GM21825 (cell line): ENCODE results near the gene KCNJ4.
A peak's percentile ranks its signal among the peaks of the same experiment; 100 is the strongest.
"Not testable (repeated sequence)": the region's sequence is repeated elsewhere in the genome, so short reads cannot be mapped to it uniquely, and the experiment has no call there.

ENCODE experiments used
- ATAC-seq: cut with Tn5 transposase; IDR thresholded peaks from one replicate; pipeline ENCODE4 v1.9.1; 2021; ENCODE audit warnings: mild to moderate bottlenecking, moderate library complexity; ENCODE audit not compliant: unreplicated experiment

The KCNJ4 gene

DNA sequence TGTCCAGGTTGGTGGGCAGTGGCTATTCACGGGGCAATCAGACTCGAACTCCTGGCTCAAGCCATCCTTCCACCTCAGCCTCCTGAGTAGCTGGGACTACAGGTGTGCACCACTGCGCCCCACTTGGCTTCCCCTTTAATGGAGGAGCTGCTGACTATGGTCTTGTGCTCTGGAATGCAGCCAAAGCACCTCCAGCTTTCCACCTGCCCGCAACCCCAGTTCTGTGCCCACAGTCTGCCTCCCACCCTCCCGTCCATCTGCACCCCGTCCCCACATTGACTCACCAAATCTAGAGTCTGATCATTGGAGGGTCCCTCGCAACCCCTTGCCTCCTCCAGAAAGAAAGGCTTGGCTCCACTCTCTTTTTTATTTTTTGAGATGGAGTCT is 41.0 kb downstream of the KCNJ4 start:
- no peak for ATAC-seq

DNA sequence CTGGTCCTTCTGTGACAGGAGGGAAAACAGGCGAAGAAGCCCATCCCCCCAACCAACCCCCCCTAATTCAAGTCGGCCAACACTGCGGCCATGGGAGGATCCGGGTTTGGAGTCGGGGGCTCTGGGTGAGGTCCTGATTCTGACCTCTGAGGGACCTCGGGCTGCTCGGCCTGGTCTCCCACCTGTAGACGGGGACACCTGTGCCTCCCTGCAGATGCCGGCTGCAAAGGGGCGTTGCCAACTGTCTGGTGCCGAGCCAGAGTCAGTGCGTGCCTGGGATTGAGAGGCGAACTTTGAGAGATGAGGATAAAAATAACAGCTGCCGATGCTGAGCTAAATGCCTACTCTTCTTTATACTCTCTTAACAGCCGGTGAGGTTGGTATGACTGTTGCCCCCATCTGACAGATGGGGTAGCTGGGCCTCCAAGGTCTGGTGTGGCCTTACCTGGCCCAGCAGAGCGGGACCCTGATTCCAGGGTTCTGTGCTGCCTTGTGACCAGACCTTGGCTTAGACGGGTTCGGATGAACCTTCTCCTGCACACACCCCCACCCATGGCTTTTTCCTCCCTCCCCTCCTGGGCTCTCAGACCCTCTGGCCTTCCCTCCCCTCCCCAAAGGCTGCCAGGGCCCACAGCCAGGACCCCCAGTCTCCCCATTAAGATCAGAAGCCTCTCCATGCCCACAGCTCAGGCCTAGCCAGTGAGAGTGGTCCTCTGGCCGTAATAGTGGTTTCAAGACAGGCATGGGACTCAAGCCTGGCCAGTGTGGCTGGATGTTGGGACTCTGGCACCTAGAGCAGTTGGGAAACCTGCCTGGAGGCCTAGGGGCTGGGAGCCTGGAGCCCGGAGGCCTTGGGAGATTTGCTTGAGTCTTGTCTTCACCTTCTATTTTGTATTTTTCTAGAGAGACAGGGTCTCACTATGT is 41.7 kb downstream of the KCNJ4 start:
- no peak for ATAC-seq

DNA sequence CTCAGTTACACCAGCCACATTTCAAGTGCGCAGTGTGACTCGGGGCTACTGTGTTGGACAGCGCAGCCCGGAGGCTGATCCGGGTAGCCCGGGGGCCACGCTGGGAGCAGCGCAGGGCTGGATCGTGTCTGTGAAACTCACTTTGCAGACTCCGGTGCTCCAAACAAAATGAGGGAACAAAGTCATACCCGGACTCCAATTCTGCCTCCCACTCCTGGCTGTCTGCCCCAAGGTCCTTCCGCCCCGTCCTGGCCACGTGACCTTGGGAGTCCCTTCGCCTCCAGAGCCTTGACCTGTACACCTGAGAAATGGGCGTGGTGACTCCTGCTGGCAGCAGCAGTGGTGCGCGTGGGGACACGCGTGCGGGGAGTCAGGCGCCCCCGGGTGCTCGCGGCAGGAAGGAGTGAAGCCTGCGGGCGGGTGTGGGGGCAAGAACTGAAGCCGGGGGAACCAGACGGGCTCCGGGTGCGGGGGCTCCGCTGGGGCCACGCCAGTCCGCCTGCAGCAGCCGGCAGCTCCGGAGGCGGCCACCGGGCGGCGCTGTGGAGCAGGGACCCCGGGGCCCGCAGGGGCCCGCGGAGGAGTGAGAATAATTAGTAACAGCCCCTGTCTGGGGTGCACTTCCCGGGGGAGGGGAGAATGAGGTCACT is 42.4 kb downstream of the KCNJ4 start:
- ATAC-seq = no peak

DNA sequence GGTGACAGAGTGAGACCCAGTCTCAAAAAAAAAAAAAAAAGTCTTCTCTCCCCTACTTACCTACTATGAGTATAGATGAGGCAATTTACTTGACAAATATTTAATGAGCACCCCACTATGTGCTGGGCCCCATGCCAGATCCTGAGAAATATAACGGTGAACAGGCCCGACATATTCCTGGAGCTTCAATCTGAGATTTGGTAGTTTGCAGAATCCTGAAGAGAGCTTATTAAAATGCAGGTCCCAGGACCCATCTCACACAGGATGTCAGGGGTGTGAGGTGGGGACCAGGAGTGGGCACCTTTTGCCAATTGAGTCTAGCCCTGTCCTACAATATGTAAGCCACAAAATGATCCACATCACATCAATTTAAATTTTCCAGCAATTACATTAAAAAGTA is 44.0 kb downstream of the KCNJ4 start:
- ATAC-seq = no peak

DNA sequence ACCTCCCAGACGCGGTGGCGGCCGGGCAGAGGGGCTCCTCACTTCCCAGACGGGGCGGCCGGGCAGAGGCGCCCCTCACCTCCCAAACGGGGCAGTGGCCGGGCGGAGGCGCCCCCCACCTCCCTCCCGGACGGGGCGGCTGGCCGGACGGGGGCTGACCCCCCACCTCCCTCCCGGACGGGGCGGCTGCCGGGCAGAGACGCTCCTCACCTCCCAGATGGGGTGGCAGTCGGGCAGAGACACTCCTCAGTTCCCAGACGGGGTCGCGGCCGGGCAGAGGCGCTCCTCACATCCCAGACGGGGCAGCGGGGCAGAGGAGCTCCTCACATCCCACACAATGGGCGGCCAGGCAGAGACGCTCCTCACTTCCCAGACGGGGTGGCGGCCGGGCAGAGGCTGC is 45.1 kb downstream of the KCNJ4 start:
- ATAC-seq = not testable (repeated sequence)

DNA sequence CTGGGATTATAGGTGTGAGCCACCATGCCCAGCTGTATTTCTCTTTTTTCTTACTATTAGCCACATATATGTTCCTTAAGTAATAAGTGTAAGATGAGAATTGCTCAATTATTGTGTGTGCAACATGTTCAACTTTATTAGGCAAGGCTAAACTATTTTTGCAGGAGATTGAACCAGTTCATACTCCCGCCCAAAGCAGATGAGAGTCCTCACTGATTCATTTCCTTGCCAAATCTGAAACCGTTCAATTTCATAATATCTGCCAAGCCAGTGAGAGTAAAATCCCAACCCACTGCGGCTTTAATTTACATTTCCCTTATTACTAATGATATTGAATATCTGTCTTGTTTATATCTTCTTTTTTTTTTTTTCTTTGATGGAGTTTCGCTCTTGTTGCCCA is 48.4 kb downstream of the KCNJ4 start:
- no peak for ATAC-seq

DNA sequence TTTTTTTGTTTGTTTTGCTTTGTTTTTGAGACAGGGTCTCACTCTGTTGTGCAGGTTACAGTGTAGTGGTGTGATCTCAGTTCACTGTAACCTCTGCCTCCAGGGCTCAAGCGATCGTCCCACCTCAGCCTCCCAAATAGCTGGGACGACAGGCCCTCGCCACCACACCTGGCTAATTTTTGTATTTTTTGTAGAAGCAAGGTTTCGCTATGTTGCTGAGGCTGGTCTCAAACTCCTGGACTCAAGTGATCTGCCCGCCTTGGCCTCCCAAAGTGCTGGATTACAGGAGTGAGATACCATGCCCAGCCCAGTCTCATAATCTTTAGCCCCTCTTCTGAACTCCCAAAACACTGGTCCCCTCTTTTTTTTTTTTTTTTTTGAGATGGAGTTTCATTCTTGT is 50.6 kb downstream of the KCNJ4 start:
- ATAC-seq = no peak

DNA sequence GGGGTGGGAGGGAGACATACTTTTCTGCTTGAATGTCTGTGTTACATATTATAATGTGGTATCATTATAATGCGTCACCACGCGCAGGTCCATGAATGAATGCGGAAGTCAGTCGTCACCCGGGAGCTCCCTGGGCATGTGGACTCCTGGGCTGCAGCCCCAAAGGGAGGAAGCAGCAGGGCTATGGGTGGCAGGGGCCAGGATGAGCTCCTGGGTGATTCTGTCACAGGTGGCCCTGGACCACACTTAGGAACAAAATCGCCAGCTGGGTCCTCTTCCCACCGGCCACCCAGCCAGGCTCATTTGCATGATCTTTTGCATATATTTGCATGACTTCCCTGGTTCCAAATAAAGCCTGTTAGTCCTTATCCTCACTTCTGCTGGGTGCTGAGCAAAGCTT is 51.2 kb downstream of the KCNJ4 start:
- ATAC-seq = no peak

DNA sequence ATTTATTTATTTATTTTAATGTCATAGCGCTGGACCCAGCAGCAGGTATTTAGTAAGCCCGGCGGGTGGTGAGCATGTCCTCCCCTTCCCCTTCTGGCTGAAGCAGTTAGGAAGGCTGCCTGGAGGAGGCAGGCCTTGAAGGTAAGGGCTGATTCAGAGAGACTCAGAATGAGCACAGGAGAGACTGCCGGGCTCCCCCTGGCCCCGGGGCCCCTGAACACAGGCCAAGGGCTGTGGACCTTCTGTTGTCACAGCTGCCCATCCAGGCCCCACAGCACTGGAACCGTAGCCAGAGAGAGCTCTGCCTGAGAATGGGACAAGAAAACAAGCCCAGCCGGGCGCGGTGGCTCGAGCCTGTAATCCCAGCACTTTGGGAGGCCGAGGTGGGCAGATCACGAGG is 52.8 kb downstream of the KCNJ4 start:
- ATAC-seq = no peak

DNA sequence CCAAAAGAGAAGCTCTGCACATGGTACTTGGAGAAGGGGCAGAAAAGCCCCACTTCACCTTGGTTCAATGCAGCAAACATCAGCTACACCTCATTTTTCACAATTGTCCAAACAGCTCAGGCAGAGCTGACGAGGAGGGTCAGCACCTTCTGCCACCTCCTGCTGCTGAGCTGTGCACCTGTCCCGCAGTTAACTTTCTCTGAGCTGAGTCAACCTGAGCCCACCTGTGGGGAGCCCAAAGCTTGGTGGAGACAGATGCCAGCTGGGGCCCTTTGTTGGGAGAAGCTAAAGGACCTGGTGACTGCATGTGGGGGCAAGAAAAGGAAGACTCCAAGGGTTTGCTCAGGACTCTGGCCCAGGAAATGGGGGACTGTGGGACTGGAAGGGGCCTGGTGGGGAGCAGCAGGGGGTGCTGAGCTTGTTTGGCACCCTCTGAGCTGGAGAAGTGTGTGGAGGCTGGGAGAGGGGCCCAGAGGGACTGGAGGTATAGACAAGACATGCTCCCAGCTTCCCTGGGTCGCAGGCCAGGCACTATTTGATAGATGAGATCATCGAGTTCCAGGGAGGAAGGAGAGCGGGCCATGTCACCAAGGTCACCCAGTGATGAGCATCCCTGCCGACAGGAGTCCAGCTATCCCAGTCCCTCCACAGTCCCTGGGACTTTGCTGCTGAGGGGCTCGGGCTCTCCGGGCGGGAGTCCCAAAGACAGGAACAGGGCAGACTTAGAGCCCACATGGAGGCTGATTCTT is 53.5 kb downstream of the KCNJ4 start:
- no peak for ATAC-seq

DNA sequence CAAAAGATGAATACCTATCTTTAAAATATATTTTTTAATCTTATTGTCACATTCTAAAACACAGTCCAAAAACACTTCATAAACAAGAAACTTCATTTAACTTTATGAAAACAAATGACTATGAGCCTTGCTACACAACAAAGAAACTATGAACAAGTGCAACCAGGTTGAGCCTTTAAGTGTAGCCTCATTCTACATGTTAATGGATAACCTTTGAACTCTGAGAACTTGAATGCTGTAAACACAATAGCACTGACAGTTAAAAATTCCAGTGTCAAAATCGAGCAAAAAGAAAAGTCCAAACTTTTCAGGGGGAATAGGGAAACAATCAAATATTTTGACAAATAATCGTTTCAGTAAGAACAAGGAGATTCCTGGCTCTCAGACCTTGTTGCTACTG is 54.7 kb downstream of the KCNJ4 start:
- ATAC-seq = not testable (repeated sequence)

DNA sequence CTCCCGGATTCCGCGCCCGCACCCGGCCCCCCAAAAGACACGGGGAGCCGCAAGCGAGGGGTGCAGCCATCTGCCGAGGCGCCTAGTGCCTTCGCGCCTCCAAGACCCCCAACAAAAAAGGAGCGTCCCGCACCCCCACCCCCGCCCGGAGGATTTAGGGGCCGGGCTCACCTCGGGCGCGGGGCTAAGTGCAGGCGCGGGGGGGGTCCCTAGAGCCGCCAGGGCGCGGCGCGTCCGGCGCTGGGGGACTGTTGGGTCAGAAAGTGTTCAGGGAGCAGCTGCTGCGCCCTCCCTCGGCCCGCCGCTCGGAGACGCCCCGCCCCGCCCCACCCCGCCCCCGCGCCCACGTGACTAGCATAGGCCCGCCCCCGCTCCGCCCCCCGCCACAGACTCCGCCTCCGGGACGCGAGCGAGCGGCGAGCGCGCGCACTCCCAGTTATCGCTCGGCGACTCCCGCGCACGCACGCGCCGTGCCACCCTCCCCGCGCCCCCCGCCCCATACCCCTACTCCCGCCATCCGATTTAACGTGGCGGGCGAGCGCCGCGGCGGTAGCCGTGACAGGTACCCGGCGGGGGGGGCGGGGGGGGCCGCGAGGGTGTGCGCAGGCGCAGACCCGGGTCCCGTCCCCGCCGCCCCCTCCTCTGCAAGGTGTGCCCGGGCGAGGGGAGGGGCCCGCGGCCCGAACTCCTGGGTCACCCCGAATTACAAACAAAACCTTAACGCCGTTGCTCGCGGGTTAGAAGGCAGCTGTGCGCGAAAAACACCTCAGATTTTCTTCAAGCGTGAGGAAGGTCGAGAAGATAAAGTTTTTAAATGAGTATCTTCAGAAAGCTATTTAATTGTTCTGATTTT is 56.2 kb downstream of the KCNJ4 start:
- peak; percentile 43 for ATAC-seq

DNA sequence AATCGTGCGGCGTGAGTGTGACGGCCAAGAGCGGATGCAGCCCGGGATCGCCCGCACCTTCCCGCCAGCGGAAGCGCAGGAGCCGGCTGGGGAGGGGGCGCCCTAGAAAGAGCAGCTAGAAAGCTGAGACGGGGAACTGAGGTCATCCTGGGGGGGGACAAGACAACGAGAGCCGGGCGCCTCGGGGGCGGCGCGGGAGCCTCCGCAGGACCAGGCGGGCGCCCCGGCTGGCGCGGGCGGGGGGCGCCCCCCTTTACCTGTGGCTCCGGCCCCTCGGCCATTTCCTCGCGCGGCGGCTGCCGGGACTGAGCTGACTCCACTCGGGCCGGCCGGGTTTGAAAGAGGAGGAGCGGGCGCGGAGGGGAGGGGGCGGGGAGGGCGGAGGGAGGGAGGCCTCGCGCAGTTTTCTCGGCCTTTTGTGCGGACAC is 56.8 kb downstream of the KCNJ4 start:
- peak; percentile 21 for ATAC-seq

DNA sequence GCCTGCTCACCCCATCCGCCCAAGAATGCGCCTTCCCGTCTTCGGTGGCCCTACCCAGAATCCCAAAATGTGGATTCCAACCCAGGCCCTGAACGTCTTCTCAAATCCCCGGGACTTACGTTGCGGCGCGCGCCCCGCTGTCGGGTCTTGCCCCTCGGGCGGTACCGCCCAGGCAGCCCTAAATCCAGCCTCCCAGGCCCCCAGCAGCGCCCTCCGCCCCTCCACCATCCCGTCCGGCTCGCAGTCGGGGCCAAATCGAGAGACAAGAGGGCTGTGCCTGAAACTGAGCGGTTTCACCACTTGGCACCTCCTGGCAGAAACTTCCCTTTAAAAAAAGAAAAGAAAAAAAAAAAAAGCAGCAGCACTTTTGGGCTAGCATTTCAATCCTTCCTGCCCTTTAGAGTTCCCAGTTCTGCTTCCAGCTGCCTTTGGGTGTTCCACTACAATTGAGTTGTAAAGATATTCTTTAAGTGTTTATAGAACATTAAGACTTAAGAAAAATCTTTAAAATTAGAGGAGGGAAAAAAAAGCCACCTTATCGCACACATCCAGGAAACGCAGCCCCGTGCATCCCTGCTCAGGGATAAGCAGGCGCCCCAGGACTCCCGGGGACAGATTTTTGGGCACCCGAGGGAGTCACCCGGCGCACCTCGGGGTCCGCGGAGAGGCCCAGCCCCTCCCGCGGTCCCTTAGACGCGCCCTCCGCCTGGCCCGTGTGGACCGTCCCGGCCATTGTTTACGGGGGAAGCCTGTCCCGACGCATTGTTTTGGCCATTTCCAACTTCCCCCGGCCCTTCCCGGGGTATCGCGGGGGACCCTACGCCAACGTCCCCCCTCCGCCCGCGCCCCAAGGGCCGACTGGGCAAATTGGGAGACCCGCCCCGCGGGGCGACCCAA is 57.6 kb downstream of the KCNJ4 start:
- no peak for ATAC-seq

DNA sequence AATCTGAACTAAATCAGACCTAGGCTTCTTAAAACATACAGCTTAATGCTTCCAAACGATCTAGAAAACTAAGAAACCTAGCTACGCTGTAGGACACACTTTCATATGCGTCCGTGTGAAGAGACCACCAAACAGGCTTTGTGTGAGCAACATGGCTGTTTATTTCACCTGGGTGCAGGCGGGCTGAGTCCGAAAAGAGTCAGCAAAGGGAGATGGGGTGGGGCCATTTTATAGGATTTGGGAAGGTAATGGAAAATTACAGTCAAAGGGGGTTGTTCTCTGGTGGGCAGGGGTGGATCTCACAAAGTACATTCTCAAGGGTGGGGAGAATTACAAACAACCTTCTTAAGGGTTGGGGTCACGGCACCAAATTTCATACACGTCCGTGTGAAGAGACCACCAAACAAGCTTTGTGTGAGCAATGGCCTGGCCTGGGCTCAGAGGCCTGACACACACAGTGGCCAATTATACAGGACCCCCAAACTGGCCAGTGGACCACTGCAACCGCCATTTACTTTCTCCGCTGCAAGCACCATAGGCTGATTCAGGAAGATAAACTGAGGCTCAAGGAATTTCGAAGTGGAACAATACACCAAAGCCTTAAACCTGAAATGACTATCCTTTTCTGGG is 58.4 kb downstream of the KCNJ4 start:
- ATAC-seq = not testable (repeated sequence)

DNA sequence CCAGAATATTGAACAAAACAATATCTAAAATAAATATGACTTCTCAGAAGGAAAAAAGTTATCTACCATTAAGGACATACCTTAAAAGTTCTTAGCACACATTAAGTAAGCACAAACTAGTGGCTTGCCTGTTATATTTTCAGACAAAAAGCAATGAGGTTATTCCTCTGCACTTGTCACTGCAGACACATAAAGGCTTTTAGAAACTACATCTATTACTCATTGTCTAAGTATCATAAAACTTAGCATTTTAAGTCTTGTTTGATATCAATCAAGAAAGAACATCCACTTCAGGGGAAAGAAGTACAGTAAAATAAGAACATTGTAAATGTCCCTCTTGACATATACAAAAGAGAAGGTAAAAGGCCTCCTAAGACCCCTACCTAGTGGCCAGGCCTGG is 59.1 kb downstream of the KCNJ4 start:
- ATAC-seq = not testable (repeated sequence)

DNA sequence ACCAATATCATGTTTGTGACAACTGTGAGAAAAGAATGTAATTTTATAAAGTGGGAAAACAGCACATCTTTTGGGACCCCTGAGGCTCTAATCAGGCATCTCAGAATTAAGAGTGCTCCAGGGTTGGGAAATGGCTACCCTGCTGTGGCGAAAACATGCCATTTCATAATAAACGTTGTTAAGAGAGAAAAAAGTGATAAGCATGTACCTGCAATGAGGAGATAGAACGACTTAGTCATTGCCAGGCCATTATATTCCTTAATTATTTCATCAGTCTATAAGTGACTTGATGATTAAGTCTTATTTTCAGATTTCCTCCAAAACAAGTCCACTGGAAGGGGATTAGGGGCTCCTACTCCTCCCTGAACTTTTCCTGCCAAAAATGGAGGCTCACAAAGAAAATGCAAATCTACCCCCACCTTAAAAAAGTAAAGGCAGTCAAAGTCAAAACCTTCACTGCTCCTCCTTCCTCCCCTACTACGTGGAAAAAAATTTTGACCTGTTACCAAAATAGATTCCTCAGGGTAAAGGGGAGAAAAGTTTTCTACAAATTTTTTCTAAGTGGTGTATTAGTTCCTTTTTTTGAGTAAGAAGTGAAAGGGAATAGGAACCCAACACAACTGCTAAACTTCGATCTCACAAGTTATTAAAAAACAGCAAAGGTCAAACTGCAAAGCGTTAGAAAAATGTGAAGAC is 59.9 kb downstream of the KCNJ4 start:
- not testable (repeated sequence) for ATAC-seq

DNA sequence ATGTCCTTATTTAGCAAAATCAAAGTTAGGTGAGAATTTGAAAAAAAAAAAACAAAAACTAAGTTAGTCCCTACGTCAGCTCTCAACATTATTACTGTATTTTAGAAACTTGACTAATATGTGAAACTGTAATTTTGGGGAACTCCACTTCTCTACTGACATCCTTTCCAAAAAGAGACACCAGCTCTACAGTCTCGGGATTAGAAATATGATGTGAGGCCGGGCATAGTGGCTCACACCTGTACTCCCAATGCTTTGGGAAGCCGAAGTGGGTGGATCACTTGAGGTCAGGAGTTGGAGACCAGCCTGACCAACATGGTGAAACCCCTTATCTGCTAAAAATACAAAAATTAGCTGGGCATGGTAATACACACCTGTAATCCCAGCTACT is 65.6 kb downstream of the KCNJ4 start:
- not testable (repeated sequence) for ATAC-seq
